Psoas muscle (tissue), 8 donors: ENCODE results near the gene PGF. TPM values are rescaled to one million over a fixed set of nuclear protein-coding genes. Genes with fewer than 3 reads are reported as not detected.
A peak's percentile ranks its signal among the peaks of the same experiment; 100 is the strongest.

ENCODE experiments used
- ATAC-seq, 4 donors: fragments of 200-7000 bp; cut with Tn5 transposase; one replicate each; pipeline ENCODE4 v1.9.1; 2020; ENCODE audit warnings: moderate library complexity in 3 of 4, mild to moderate bottlenecking in 2 of 4
- DNase-seq, 2 donors: peaks; one replicate each; pipeline ENCODE4 v3.0.0-alpha.2; 2020
- H3K27ac ChIP-seq: fragments of 200-600 bp; one replicate; pipeline ENCODE4 v1.8.0; 2022
- H3K27me3 ChIP-seq, 3 donors: fragments of 200-600 bp in 1 of 3; one replicate each; pipeline versions ENCODE4 v1.6.1 to v1.8.0; 2013 to 2022; ENCODE audit warnings: low read length in 2 of 3, mild to moderate bottlenecking in 2 of 3, moderate library complexity in 1 of 3; ENCODE audit not compliant: insufficient read depth in 3 of 3
- H3K36me3 ChIP-seq, 2 donors: fragments of 200-600 bp in 1 of 2; one replicate each; pipeline versions ENCODE4 v1.6.1 to v1.8.0; 2013 to 2022; ENCODE audit warnings: low read depth in 1 of 2, mild to moderate bottlenecking in 1 of 2, moderate library complexity in 1 of 2; ENCODE audit not compliant: insufficient read depth in 1 of 2
- H3K4me1 ChIP-seq: fragments of 200-600 bp; one replicate; pipeline ENCODE4 v1.8.0; 2022
- H3K4me3 ChIP-seq: fragments of 200-600 bp; one replicate; pipeline ENCODE4 v1.8.0; 2022; ENCODE audit warnings: mild to moderate bottlenecking
- H3K9me3 ChIP-seq: fragments of 200-600 bp; one replicate; pipeline ENCODE4 v1.8.0; 2022
- WGBS, 3 donors: extraction: QIAGEN DNeasy Blood & Tissue Kit; methylation state at CpG; one replicate each; pipeline versions ENCODE4 v1.1.6 to v1.1.7; 2013; 5-methylcytosine and 5-hydroxymethylcytosine counted together
- intact Hi-C, 2 donors: fragments of 100-400 bp; cut with DNase I; formaldehyde crosslinking; loops; one replicate each; pipeline versions ENCODE4 v1.11.0 to v1.14.2; 2022
- polyA plus RNA-seq, 3 donors: library from polyadenylated mRNA; stranded (reverse); fragments of 200-250 nt; gene quantifications; one replicate each; pipeline ENCODE4 v1.2.3, GENCODE V29; 2013
- total RNA-seq, 4 donors: library from RNA; stranded (reverse); fragmentation: NEBNext Ultra II Directional in 2 of 4; extraction: Animal tissue kit (Norgen Biotek cat#: 25700) in 2 of 4; gene quantifications; one replicate each; pipeline versions ENCODE4 v1.2.1 to v1.2.4, GENCODE V29; 2021 to 2023
- TF ChIP-seq, protein P1 (sequence below): fragments of 200-600 bp; IDR thresholded peaks from one replicate; pipeline ENCODE4 v1.8.0; 2022; ENCODE audit warnings: antibody characterized with exemption
- donor health status: healthy with polysubstance abuse.
- donor health status: DM: no; HTN: no; CAD: no; lungs with moderate emphysema.
- donor health status: Bipolar disorder and iron deficiency.
- donor health status: healthy.
- donor health status: DM: yes; HTN: yes; CAD: no.
- donor health status: DM: no; HTN: no; CAD: no.
- donor health status: DM: no; HTN: no; CAD: no.
- donor health status: DM: yes; HTN: yes; CAD: no.

PGF gene
- total and polyA plus RNA-seq, 7 donors: 2.5 to 9.8 (median 7.9) TPM

DNA sequence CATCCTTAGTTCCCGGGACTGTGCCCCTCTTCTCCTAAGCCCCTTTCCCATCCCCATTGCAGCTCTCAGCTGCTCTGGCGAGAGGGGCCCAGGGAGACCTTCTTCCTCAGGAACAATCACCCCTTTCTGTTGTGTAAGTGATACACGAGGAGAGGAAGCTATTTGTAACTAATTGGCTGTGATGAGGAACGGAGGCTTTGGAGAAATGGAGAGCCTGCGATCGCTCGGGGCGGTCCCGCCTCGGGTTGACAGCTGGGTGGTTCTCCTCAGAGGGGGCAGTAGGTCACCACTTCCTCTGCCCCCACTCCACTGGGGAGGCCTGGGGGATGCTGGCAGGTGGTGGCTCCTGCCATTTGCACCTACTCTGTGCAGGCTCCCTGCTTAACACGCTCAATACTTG lies 6.6 kb upstream of the PGF start:
- no peak for DNase-seq
- H3K27me3 ChIP-seq: no peaks in the 10 kb centered on the region

DNA sequence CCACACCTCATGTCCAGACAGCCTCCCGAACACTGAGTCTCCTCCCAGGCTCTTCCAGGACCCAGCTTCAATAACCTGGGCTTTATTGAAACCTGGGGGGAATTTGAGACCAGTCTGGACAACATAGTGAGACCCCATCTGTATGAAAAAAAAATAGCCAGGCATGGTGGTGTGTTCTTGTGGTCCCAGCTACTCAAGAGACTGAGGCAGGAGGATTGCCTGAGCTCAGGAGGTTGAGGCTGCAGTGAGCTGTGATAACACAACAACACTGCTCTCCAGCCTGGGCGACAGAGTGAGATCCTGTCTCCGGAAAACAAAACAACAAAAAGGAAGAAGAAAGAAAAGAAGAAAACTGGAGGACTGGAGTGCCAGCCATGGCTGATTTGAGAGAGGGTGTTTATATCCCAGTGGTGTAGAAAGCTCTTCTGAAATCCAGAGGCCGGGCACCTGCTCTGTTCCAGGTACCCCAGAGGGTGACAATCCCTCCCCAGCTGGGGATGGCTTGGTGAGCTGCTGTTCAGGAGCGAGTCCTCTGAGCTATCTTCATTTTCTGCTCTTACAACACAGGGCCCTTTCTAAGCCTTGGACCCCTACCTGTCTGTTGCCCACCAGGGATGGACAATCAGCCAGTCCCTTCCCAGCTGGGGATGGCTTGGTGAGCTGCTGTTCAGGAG lies 6.0 kb upstream of the PGF start:
- Histone ChIP-seq H3K9me3 (no peaks in the 10 kb centered on the region), H3K27me3 (no peaks in the 10 kb centered on the region), H3K27ac (no peak overlapping the region), H3K4me1 (peaks cover 11% of the 10 kb centered on the region), H3K4me3 (no peak overlapping the region), H3K36me3 (no peaks in the 10 kb centered on the region)
- TF ChIP-seq, protein P1, sequence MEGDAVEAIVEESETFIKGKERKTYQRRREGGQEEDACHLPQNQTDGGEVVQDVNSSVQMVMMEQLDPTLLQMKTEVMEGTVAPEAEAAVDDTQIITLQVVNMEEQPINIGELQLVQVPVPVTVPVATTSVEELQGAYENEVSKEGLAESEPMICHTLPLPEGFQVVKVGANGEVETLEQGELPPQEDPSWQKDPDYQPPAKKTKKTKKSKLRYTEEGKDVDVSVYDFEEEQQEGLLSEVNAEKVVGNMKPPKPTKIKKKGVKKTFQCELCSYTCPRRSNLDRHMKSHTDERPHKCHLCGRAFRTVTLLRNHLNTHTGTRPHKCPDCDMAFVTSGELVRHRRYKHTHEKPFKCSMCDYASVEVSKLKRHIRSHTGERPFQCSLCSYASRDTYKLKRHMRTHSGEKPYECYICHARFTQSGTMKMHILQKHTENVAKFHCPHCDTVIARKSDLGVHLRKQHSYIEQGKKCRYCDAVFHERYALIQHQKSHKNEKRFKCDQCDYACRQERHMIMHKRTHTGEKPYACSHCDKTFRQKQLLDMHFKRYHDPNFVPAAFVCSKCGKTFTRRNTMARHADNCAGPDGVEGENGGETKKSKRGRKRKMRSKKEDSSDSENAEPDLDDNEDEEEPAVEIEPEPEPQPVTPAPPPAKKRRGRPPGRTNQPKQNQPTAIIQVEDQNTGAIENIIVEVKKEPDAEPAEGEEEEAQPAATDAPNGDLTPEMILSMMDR: no peak
- intact Hi-C loops: no loop called here
- WGBS, 3 donors: 78 to 86% (median 79%) methylated on average over 5 of the region's 5 CpGs
- ATAC-seq (no peak), DNase-seq (no peak)

More for the DNA sequence above, 6.6 kb upstream of the PGF start:
- 71 to 75% (median 72%) methylated on average over 11 of the region's 11 CpGs for WGBS, 3 donors
- Histone ChIP-seq H3K4me3 (no peak overlapping the region), H3K27ac (no peak overlapping the region), H3K4me1 (peaks cover 11% of the 10 kb centered on the region), H3K36me3 (no peaks in the 10 kb centered on the region), H3K9me3 (no peaks in the 10 kb centered on the region)
- TF ChIP-seq, protein P1: no peak
- intact Hi-C loops: no loop called here
- ATAC-seq: no peak

DNA sequence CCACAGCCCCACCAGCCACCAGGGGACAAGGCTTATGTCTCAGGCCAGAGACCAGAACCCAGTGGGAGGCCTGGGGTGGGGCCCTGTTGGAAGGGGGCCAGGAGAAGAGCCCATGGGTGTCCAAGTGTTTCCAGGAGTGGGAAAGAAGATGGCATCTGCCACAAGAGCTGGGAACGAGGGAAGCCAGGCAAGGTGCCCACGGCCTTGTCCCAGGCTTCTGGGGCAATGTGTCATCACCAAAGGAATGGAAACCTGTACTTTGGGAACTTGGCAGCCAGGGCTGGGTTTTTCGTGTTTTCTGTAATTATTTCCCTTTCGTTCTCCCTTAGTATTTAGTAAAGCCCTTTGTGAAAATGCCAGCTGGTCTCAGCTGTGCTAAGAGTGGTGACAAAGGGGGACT lies 5.3 kb upstream of the PGF start:
- intact Hi-C loops: no loop called here
- WGBS, 3 donors: 60 to 72% (median 68%) methylated on average over 4 of the region's 4 CpGs
- TF ChIP-seq, protein P1: no peak

GRCh38 chr14:74959596-74960180 lies 4.3 kb upstream of the PGF start:
- DNase-seq: peak in 1 of 2 donors; percentile 19

More for the DNA sequence above, 5.3 kb upstream of the PGF start:
- Histone ChIP-seq H3K36me3 (no peaks in the 10 kb centered on the region), H3K4me1 (peaks cover 11% of the 10 kb centered on the region), H3K27ac (no peak overlapping the region), H3K27me3 (no peaks in the 10 kb centered on the region), H3K9me3 (no peaks in the 10 kb centered on the region), H3K4me3 (no peak overlapping the region)
- DNase-seq (peak in 1 of 2 donors; percentile 35), ATAC-seq (no peak)

More at GRCh38 chr14:74959596-74960180, 4.3 kb upstream of the PGF start:
- H3K9me3 ChIP-seq: no peaks in the 10 kb centered on the region
- 79 to 92% (median 88%) methylated on average over 5 of the region's 5 CpGs for WGBS, 3 donors
- H3K27ac ChIP-seq: no peak overlapping the region
- H3K36me3 ChIP-seq: no peaks in the 10 kb centered on the region
- no peak overlapping the region for H3K4me3 ChIP-seq
- ATAC-seq: no peak
- intact Hi-C loops: no loop called here
- TF ChIP-seq, protein P1: no peak
- H3K27me3 ChIP-seq: no peaks in the 10 kb centered on the region
- peaks cover 10% of the 10 kb centered on the region for H3K4me1 ChIP-seq
